Neural crest cell (in vitro differentiated cells): Measurements from ENCODE around the gene GVQW3. TPM values are rescaled to one million over a fixed set of nuclear protein-coding genes. Genes with fewer than 3 reads are reported as not detected.

Experiments
- DNase-seq: peaks from one replicate; pipeline ENCODE4 v3.0.0; 2021; ENCODE audit warnings: low read depth, mixed read lengths, low spot score
- H3K27ac Mint-ChIP-seq: one replicate; pipeline ENCODE4 v1.8.0; 2021; ENCODE audit warnings: mild to moderate bottlenecking, mixed read lengths; ENCODE audit not compliant: unreplicated experiment
- H3K27me3 Mint-ChIP-seq: 2 replicates; pipeline ENCODE4 v1.8.0; 2021; ENCODE audit warnings: low read depth, mild to moderate bottlenecking, mixed read lengths
- H3K36me3 Mint-ChIP-seq: 2 replicates; pipeline ENCODE4 v1.8.0; 2021; ENCODE audit warnings: low read depth, mild to moderate bottlenecking, mixed read lengths
- H3K4me1 Mint-ChIP-seq: 2 replicates; pipeline ENCODE4 v1.8.0; 2021; ENCODE audit warnings: mixed read lengths
- H3K4me3 Mint-ChIP-seq: one replicate; pipeline ENCODE4 v1.8.0; 2021; ENCODE audit warnings: mild to moderate bottlenecking, mixed read lengths
- H3K9me3 Mint-ChIP-seq: 2 replicates; pipeline ENCODE4 v1.8.0; 2021; ENCODE audit warnings: mixed read lengths
- total RNA-seq: library from RNA; stranded (reverse); gene quantifications from 2 replicates; pipeline ENCODE4 v1.2.1, GENCODE V29; 2021
- TF ChIP-seq, protein P1 (sequence below): fragments of 200-600 bp; sonication (generic); conservative IDR thresholded peaks from 2 replicates; pipeline ENCODE4 v1.5.0; 2021; ENCODE audit warnings: antibody characterized with exemption, mild to moderate bottlenecking

Gene GVQW3
- total RNA-seq, 1 donor from 2014 or later = 13.8 TPM

DNA sequence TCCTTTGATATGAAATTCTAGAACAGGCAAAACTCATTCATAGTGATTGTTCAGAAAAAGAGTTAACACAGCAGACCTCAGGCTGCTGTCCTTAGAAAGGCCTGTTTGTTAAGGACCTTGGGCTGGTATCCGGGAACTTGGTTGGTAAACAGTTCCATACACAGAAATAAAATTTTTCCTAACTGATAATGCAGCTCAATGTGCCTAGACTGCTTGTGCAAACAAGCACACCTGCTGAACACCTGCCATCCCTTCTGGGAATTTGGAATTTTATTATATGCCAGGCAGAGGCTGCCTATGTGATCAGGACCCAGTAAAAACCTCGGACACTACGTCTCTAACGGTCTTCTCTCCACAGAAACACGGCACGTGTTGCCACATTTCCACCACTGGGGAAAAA is 11.7 kb upstream of the GVQW3 start:
- H3K27ac Mint-ChIP-seq = no peak overlapping the region
- H3K27me3 Mint-ChIP-seq = no peaks in the 10 kb centered on the region
- H3K9me3 Mint-ChIP-seq = no peaks in the 10 kb centered on the region
- H3K36me3 Mint-ChIP-seq = peaks cover 3% of the 10 kb centered on the region
- peaks cover 16% of the 10 kb centered on the region for H3K4me1 Mint-ChIP-seq
- TF ChIP-seq, protein P1, sequence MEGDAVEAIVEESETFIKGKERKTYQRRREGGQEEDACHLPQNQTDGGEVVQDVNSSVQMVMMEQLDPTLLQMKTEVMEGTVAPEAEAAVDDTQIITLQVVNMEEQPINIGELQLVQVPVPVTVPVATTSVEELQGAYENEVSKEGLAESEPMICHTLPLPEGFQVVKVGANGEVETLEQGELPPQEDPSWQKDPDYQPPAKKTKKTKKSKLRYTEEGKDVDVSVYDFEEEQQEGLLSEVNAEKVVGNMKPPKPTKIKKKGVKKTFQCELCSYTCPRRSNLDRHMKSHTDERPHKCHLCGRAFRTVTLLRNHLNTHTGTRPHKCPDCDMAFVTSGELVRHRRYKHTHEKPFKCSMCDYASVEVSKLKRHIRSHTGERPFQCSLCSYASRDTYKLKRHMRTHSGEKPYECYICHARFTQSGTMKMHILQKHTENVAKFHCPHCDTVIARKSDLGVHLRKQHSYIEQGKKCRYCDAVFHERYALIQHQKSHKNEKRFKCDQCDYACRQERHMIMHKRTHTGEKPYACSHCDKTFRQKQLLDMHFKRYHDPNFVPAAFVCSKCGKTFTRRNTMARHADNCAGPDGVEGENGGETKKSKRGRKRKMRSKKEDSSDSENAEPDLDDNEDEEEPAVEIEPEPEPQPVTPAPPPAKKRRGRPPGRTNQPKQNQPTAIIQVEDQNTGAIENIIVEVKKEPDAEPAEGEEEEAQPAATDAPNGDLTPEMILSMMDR = no peak
- no peak overlapping the region for H3K4me3 Mint-ChIP-seq
- no peak for DNase-seq

DNA sequence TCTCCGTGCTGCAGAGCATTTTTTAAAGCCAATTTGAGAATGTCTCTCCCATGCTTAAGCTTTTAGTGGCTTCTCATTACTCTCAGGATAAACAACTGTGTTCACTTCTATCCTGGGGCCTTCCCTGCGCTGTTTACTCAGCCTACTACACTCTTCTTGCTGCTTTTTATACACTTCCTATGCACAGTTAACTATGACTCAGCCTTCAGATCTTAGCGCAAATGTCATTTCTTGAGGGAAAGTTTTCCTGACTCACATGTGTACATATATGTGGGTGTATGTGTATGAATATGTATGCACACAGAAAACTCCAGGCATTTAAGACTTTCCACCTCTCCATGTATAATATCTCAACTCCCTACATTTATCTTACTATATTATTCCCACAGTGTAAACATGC is 10.0 kb upstream of the GVQW3 start:
- Mint-ChIP-seq H3K4me1 (peaks cover 12% of the 10 kb centered on the region), H3K36me3 (no peaks in the 10 kb centered on the region), H3K9me3 (no peaks in the 10 kb centered on the region), H3K27ac (no peak overlapping the region), H3K4me3 (no peak overlapping the region), H3K27me3 (no peaks in the 10 kb centered on the region)
- TF ChIP-seq, protein P1 = no peak
- DNase-seq = no peak

DNA sequence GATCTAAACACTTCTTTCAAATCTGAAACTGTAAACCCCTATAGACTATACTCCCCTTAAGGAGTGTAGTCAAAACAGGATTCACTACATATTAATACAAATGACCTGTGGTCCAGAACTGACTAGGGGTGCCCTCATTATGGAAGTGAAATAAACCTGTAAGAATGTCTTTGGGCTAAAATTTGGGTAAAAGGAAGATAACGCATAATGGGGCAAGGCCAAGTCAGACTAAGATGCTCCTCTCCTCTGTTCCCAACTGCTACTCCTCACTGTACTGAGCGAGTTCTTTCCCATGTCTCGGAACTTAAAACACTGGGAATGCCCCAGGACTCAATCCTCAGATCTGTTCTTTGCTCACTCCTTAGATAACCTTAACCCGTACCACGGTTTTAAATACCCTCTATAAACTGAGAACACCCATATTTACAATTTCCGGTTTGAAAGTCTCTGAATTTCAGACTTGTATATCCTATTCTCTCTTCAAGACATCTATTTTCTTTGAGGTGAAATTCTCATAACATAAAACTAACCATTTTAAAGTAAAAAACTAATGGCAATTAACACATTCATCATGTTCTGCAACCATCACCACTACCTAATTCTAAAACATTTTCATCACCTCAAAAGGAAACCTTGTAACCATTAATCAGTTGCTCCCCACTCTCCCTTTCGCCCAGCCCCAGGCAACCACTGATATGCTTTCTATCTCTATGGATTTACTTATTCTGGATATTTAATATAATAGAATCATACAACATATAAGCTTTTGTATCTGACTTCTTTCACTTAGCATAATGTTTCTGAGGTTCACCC is 4.2 kb upstream of the GVQW3 start:
- Mint-ChIP-seq H3K36me3 (peaks cover 3% of the 10 kb centered on the region), H3K4me3 (peak overlapping the region; percentile 39), H3K27me3 (no peaks in the 10 kb centered on the region), H3K27ac (no peak overlapping the region), H3K4me1 (peaks cover 38% of the 10 kb centered on the region), H3K9me3 (no peaks in the 10 kb centered on the region)
- no peak for DNase-seq
- TF ChIP-seq, protein P1 = no peak

DNA sequence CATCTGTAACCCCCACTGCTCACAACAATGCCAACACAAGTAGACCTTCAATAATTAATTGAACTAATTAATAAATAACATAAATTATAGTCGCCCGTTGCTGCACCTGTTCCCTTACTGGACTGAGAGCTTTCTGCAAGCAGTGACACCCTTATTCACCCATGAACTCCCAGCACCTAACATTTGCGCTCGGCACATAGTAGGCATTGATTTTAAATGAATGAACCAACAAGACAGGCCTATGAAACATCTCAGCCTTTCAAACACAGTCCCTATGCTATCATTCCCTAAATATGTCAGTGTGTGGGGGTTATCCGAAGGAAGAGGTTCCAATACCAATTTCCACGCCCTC is 1.3 kb upstream of the GVQW3 start:
- no peak overlapping the region for H3K27ac Mint-ChIP-seq
- H3K9me3 Mint-ChIP-seq = no peaks in the 10 kb centered on the region
- H3K4me1 Mint-ChIP-seq = peaks cover 53% of the 10 kb centered on the region
- DNase-seq = no peak
- H3K4me3 Mint-ChIP-seq = peak overlapping the region; percentile 95
- H3K36me3 Mint-ChIP-seq = peaks cover 11% of the 10 kb centered on the region
- H3K27me3 Mint-ChIP-seq = no peaks in the 10 kb centered on the region
- TF ChIP-seq, protein P1 = no peak

DNA sequence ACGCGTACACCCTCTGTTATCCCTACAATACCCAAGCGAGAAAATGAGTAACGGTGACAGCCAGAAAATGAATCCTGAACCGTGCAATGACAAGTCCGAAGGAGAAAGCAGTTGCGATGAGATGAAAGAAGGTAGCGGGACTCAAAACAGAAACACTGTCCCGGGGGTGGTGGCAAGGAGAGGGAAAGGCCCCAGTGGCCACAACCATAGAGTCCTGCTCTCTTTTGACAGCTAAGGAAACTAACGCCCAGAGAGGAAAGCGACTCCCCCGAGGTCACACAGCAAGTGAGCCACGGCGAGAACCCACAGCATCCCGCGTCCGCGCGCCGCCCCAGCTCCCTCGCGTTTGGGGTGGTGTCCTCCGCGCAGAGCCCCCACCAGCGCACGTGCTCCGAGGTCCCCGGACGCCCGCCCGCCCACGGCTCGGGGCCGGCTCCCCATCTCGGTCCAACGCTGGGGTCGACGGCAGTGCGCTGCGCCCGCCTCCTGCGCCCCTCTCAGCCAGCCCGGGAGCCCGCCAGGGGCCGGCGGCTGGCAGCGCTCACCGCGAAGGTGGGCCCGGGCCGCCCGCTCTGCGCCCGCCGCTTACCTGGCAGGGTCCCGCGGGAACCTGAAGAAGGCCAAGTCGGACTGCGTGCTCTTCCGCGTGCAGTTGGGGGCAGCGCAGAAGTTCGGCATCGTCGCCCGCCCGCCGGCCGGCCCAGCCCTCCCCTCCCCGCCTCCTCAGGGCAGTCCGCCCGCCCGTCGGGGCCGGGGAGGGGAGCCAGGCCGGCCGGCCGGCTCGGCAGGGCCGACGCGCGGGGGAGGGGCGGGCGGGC is 755 bp upstream of the GVQW3 start:
- peak; percentile 14 for DNase-seq
- Mint-ChIP-seq H3K4me3 (peak overlapping the region; percentile 95), H3K27me3 (no peaks in the 10 kb centered on the region)

More for the DNA sequence above, 755 bp upstream of the GVQW3 start:
- Mint-ChIP-seq H3K27ac (no peak overlapping the region), H3K4me1 (peaks cover 52% of the 10 kb centered on the region), H3K9me3 (no peaks in the 10 kb centered on the region), H3K36me3 (peaks cover 11% of the 10 kb centered on the region)
- TF ChIP-seq, protein P1 = no peak
